Osteocyte (in vitro differentiated cells): Measurements from ENCODE around the gene PRKCQ. TPM values are rescaled to one million over a fixed set of nuclear protein-coding genes. Genes with fewer than 3 reads are reported as not detected.
A peak's percentile ranks its signal among the peaks of the same experiment; 100 is the strongest.

Source experiments
- DNase-seq: peaks from one replicate; pipeline ENCODE4 v3.0.0; 2021; ENCODE audit warnings: mixed read lengths; ENCODE audit not compliant: unreplicated experiment; ENCODE audit errors: extremely low spot score
- H3K27ac Mint-ChIP-seq: one replicate; pipeline ENCODE4 v1.8.0; 2021; ENCODE audit warnings: mild to moderate bottlenecking, mixed read lengths; ENCODE audit not compliant: unreplicated experiment
- H3K27me3 Mint-ChIP-seq: one replicate; pipeline ENCODE4 v1.8.0; 2021; ENCODE audit warnings: mixed read lengths; ENCODE audit not compliant: unreplicated experiment
- H3K36me3 Mint-ChIP-seq: one replicate; pipeline ENCODE4 v1.8.0; 2021; ENCODE audit warnings: mixed read lengths; ENCODE audit not compliant: unreplicated experiment
- H3K4me1 Mint-ChIP-seq: one replicate; pipeline ENCODE4 v1.8.0; 2021; ENCODE audit warnings: mixed read lengths; ENCODE audit not compliant: unreplicated experiment
- H3K4me3 Mint-ChIP-seq: one replicate; pipeline ENCODE4 v1.8.0; 2021; ENCODE audit warnings: mild to moderate bottlenecking, moderate library complexity, mixed read lengths; ENCODE audit not compliant: unreplicated experiment
- H3K9me3 Mint-ChIP-seq: one replicate; pipeline ENCODE4 v1.8.0; 2021; ENCODE audit warnings: mixed read lengths; ENCODE audit not compliant: unreplicated experiment
- long read RNA-seq: library from polyadenylated mRNA; unstranded; transcript quantifications from one replicate; pipeline ENCODE4 v2.0.0, GENCODE V29; 2021
- total RNA-seq: library from RNA; stranded (reverse); gene quantifications from 2 replicates; pipeline ENCODE4 v1.2.1, GENCODE V29; 2021
- TF ChIP-seq, protein P1 (sequence below): fragments of 200-600 bp; sonication (generic); IDR thresholded peaks from 2 replicates; pipeline ENCODE4 v1.5.0; 2021; ENCODE audit warnings: antibody characterized with exemption, mild to moderate bottlenecking, moderate library complexity

PRKCQ gene
- total RNA-seq = 0.11 TPM in 1 of 2 replicates, not detected in the other
- long read RNA-seq = 0 reads

DNA sequence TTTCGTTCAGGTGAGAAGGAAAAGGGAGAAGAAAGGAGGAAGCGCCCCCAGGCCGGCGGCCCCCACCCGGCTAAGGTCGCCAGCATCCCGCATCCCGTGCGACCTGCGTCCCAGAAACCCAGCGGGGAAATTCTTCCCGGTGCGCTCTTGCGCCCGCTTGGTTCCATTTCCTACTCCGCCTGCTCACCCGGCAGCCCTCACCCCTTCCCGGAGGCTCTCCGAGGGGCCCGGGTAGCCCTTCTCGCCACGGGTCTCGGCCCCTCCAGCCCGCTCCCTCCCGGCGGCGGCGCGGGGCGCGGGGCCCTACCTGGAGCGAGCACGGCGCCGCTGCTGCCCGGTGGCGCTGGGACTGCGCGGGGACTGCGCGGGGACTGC lies at the start of gene PRKCQ:
TSS of gene PRKCQ (minus strand) at position 373 of the 375 bp plus-strand sequence. CDS start 65,141 bp downstream, outside the sequence.
- Mint-ChIP-seq H3K27ac (no peak within 1 kb of the TSS), H3K4me1 (peaks cover 10% of the 10 kb centered on the region), H3K36me3 (no peaks in the 10 kb centered on the region), H3K27me3 (peaks cover 51% of the 10 kb centered on the region), H3K4me3 (peak within 1 kb of the TSS; percentile 69), H3K9me3 (no peaks in the 10 kb centered on the region)
- no peak for DNase-seq
- TF ChIP-seq, protein P1, sequence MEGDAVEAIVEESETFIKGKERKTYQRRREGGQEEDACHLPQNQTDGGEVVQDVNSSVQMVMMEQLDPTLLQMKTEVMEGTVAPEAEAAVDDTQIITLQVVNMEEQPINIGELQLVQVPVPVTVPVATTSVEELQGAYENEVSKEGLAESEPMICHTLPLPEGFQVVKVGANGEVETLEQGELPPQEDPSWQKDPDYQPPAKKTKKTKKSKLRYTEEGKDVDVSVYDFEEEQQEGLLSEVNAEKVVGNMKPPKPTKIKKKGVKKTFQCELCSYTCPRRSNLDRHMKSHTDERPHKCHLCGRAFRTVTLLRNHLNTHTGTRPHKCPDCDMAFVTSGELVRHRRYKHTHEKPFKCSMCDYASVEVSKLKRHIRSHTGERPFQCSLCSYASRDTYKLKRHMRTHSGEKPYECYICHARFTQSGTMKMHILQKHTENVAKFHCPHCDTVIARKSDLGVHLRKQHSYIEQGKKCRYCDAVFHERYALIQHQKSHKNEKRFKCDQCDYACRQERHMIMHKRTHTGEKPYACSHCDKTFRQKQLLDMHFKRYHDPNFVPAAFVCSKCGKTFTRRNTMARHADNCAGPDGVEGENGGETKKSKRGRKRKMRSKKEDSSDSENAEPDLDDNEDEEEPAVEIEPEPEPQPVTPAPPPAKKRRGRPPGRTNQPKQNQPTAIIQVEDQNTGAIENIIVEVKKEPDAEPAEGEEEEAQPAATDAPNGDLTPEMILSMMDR = no peak

DNA sequence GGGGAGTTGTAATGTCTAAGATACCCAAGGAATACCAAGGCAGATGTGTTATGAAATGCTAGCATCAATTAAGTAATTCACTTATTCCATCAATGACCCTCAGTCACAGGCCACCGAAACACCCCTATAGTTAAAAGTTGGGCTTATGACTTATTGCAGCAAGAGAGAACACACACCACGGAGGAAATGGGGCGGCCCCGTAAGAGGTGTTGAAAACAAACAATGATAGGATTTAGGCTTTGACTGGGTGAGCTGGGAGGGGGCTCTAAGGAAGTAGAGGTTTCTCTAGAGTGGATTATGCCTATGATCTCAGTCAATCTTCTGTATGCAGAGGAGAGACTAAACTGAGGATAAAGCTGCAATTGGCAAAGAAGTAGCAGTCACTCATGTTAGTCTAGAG lies 45.4 kb upstream of the PRKCQ start:
- H3K36me3 Mint-ChIP-seq = no peaks in the 10 kb centered on the region
- no peak overlapping the region for H3K27ac Mint-ChIP-seq
- TF ChIP-seq, protein P1 = no peak
- no peak for DNase-seq
- no peak overlapping the region for H3K4me3 Mint-ChIP-seq
- no peaks in the 10 kb centered on the region for H3K9me3 Mint-ChIP-seq
- H3K4me1 Mint-ChIP-seq = no peaks in the 10 kb centered on the region
- peaks cover 9% of the 10 kb centered on the region for H3K27me3 Mint-ChIP-seq

DNA sequence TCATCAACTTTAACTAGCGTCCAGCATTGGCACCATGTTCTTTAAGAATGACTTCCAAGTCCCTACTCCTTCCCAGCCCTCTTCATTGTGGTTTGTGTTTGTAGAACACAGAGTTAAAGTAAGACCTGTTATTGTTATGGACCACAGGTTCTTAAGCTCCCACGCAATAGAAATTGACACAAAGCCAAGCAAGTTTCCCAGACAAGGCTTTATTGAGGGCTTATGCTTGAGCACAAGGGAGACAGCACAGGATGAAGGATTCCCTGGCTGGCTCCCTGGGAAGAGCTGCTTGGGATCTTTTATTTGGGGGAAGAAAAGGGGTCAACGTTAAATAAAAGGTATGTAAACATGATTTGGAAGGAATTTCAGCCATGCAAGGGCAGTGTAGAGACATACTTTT lies 44.3 kb upstream of the PRKCQ start:
- H3K27ac Mint-ChIP-seq = no peak overlapping the region
- TF ChIP-seq, protein P1 = no peak
- peaks cover 9% of the 10 kb centered on the region for H3K27me3 Mint-ChIP-seq
- no peak for DNase-seq
- no peaks in the 10 kb centered on the region for H3K36me3 Mint-ChIP-seq
- H3K9me3 Mint-ChIP-seq = no peaks in the 10 kb centered on the region
- no peak overlapping the region for H3K4me3 Mint-ChIP-seq
- no peaks in the 10 kb centered on the region for H3K4me1 Mint-ChIP-seq

DNA sequence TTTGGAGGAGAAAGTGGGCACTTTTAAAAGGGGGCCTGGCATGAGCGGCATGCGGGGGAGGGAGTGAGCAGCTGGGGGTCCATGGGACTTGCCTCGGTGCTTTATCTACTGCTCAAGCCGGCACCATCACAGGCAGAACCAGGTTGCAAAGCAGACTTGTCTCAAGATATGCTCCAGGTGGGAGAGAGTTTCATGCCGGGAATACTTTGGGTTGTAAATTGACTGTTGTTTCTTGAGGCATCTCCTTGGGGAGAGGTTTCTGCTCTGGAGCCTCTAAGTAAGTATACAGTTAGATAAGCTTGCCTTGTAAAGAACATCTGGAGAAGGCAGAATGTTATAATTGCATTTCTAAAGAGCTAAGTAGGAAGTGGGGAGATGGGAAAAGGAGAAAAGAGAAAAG lies 42.8 kb upstream of the PRKCQ start:
- Mint-ChIP-seq H3K27ac (no peak overlapping the region), H3K9me3 (no peaks in the 10 kb centered on the region), H3K4me1 (no peaks in the 10 kb centered on the region), H3K36me3 (no peaks in the 10 kb centered on the region), H3K27me3 (peaks cover 9% of the 10 kb centered on the region), H3K4me3 (no peak overlapping the region)
- TF ChIP-seq, protein P1 = no peak
- no peak for DNase-seq

DNA sequence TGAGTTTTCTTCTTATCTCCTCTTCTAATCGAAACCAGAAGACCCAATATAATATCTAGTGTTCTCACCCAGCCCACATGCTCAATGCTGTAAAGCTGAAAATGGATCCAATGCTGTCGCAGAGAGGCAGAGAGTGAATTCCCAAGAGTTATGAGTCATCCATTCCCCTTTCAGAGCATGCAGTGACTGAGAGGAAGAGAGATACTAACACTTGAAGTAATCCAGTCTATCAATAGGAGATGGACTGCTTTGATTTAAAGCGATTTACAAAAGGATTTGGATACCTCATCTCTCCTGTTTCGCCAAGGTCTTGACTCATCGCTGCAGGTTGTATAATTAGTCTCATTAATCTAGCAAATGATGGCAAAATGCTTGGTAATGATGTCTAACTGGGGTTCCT lies 41.5 kb upstream of the PRKCQ start:
- Mint-ChIP-seq H3K27me3 (peaks cover 9% of the 10 kb centered on the region), H3K27ac (no peak overlapping the region), H3K4me1 (no peaks in the 10 kb centered on the region), H3K4me3 (no peak overlapping the region), H3K36me3 (no peaks in the 10 kb centered on the region), H3K9me3 (no peaks in the 10 kb centered on the region)
- TF ChIP-seq, protein P1 = no peak
- DNase-seq = no peak
